Placental epithelial cell (primary cell): ENCODE results near the gene GPX1. TPM values are rescaled to one million over a fixed set of nuclear protein-coding genes. Genes with fewer than 3 reads are reported as not detected.

Experiments used
- total RNA-seq: library from RNA; depleted of rRNA; stranded (reverse); fragments of >200 nt; gene quantifications from 2 replicates; pipeline ENCODE4 v1.2.3, GENCODE V29; 2012

GPX1 gene
- total RNA-seq = 85.2 and 99.2 TPM in 2 replicates

DNA sequence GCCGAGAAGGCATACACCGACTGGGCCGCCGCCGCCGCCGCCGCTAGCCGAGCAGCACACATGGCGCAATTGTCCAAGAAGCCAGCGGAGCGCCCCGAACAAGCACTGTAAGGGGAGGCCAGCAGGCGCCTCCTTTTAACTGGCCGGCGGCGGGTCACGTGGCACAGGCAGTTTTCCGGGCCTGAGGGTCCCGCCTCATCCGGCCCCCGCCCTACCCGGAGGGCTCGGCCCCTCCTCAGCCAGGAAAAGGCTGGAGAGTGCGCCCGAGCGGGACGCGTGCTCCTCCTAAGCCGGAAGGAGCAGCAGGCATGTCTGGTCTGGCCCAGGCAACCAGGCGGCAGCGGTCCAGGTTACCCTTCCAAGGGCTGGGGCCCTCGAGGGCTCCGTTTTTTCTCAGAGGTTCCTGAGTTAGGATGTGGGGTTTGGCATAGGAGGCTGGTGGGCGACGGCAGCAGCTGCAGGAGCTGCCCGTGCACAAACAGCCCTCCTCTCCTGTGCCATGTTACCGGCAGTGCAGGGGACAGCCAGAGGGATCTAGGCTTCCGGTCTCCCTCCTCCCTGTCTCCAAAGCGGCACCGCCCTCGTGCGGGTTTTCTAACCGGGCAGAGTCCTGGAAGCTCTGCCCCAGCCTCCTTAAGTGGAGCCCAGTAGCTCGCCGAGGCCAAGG lies at the start of gene GPX1:
Gene GPX1, minus strand, starts transcription at position 137 of the 667 bp plus-strand sequence. Its CDS starts 75 bp downstream, at position 62.

GRCh38 chr3:49339941-49340800 lies 18.0 kb downstream of the GPX1 start, which contains the start of gene USP4:
USP4 (minus strand) TSS chr3:49340053; CDS start chr3:49340024, 29 bp downstream.

Other genes starting within 250 kb of the GPX1 start
- gene USP19, start 237.5 kb downstream of the GPX1 start, total RNA-seq = 42.0 and 42.8 TPM in 2 replicates
- 184 and 515 TPM in 2 replicates for gene LAMB2, start 225.3 kb downstream of the GPX1 start, total RNA-seq
- 30.0 and 33.8 TPM in 2 replicates for gene CCDC71, start 192.0 kb downstream of the GPX1 start, total RNA-seq
- gene KLHDC8B, start 186.8 kb downstream of the GPX1 start, total RNA-seq = 26.2 and 93.8 TPM in 2 replicates
- gene C3orf62, start 81.1 kb downstream of the GPX1 start, total RNA-seq = 1.3 and 4.7 TPM in 2 replicates
- 16.1 and 22.0 TPM in 2 replicates for gene USP4, start 18.3 kb downstream of the GPX1 start, total RNA-seq
- gene RHOA, start 53.6 kb upstream of the GPX1 start, total RNA-seq = 499 and 708 TPM in 2 replicates
- gene TCTA, start 54.1 kb upstream of the GPX1 start, total RNA-seq = 15.5 and 18.5 TPM in 2 replicates
- 2.2 and 5.1 TPM in 2 replicates for gene AMT, start 64.1 kb upstream of the GPX1 start, total RNA-seq
- gene NICN1, start 71.0 kb upstream of the GPX1 start, total RNA-seq = 3.9 and 5.3 TPM in 2 replicates
- 67.1 and 132 TPM in 2 replicates for gene DAG1, start 111.9 kb upstream of the GPX1 start, total RNA-seq
- under 0.01 and 0.11 TPM in 2 replicates for gene BSN, start 196.1 kb upstream of the GPX1 start, total RNA-seq